Fibroblast of lung (primary cell): ENCODE data around the gene KCND3. TPM values are rescaled to one million over a fixed set of nuclear protein-coding genes. Genes with fewer than 3 reads are reported as not detected.

Experiments used
- DNase-seq, 2 donors: peaks; one replicate each; pipeline versions ENCODE4 v3.0.0 to v3.0.0-alpha.2; 2010; ENCODE audit warnings: low read depth in 2 of 2
- H2AFZ ChIP-seq: 2 replicates; pipeline ENCODE4 v1.5.1; 2012; ENCODE audit warnings: low read length, control low read depth, inconsistent platforms
- H3K27ac ChIP-seq: 2 replicates; pipeline ENCODE4 v1.5.1; 2011; ENCODE audit warnings: low read length, control low read depth; ENCODE audit not compliant: insufficient read depth
- H3K27me3 ChIP-seq: 2 replicates; pipeline ENCODE4 v1.5.1; 2011; ENCODE audit warnings: mild to moderate bottlenecking, low read length; ENCODE audit not compliant: control insufficient read depth, insufficient read depth
- H3K36me3 ChIP-seq: 2 replicates; pipeline ENCODE4 v1.5.1; 2011; ENCODE audit warnings: low read length; ENCODE audit not compliant: control insufficient read depth, insufficient read depth
- H3K4me1 ChIP-seq: 2 replicates; pipeline ENCODE4 v1.5.1; 2011; ENCODE audit warnings: low read length; ENCODE audit not compliant: control insufficient read depth, insufficient read depth; ENCODE audit errors: extremely low read depth
- H3K4me2 ChIP-seq: 2 replicates; pipeline ENCODE4 v1.5.1; 2011; ENCODE audit warnings: low read length, control low read depth; ENCODE audit not compliant: insufficient read depth; ENCODE audit errors: extremely low read depth
- H3K4me3 ChIP-seq, 4 experiments: fragments of 200-600 bp in 1 of 4; sonication (generic) in 1 of 4; replicated peaks in 1 of 4; 2 replicates each; pipeline ENCODE4 v1.5.1; 2011 to 2016; ENCODE audit warnings: low read length in 4 of 4, low read depth in 3 of 4, mild to moderate bottlenecking in 3 of 4, control low read depth in 2 of 4, inconsistent platforms in 1 of 4, mixed read lengths in 1 of 4; ENCODE audit not compliant: insufficient read depth in 1 of 4; ENCODE audit errors: control extremely low read depth in 1 of 4
- H3K79me2 ChIP-seq: 2 replicates; pipeline ENCODE4 v1.5.1; 2012; ENCODE audit warnings: mild to moderate bottlenecking, low read length, inconsistent platforms; ENCODE audit not compliant: control insufficient read depth, insufficient read depth
- H3K9ac ChIP-seq: 2 replicates; pipeline ENCODE4 v1.5.1; 2011; ENCODE audit warnings: mild to moderate bottlenecking, low read length, control low read depth; ENCODE audit not compliant: insufficient read depth
- H3K9me3 ChIP-seq: 2 replicates; pipeline ENCODE4 v1.5.1; 2012; ENCODE audit warnings: low read depth, low read length; ENCODE audit not compliant: control insufficient read depth, insufficient read depth
- H4K20me1 ChIP-seq: 2 replicates; pipeline ENCODE4 v1.5.1; 2011; ENCODE audit warnings: low read length; ENCODE audit not compliant: control insufficient read depth, insufficient read depth; ENCODE audit errors: extremely low read depth
- EZH2 ChIP-seq: IDR thresholded peaks from 2 replicates; pipeline ENCODE4 v1.5.1; 2012; ENCODE audit warnings: low read length, control low read depth, mild to moderate bottlenecking; ENCODE audit errors: missing control alignments
- polyA plus RNA-seq, 2 donors: library from polyadenylated mRNA; depleted of rRNA in 1 of 2; stranded (reverse) in 1 of 2; unstranded in 1 of 2; fragments of >200 nt; gene quantifications; 2 replicates each; pipeline ENCODE4 v1.2.1, GENCODE V29; 2011 to 2012; ENCODE audit warnings: missing spikeins in 1 of 2
- total RNA-seq: library from RNA; depleted of rRNA; stranded (reverse); fragments of >200 nt; gene quantifications from 2 replicates; pipeline ENCODE4 v1.2.1, GENCODE V29; 2014
- TF ChIP-seq, protein P1 (sequence below), 2 donors: IDR thresholded peaks in 1 of 2; conservative IDR thresholded peaks in 1 of 2; 1 replicate in 1 of 2; 2 replicates in 1 of 2; pipeline ENCODE4 v1.5.1; 2011 to 2012; ENCODE audit warnings: low read length in 2 of 2, control low read depth in 1 of 2, inconsistent platforms in 1 of 2, low read depth in 1 of 2, mild to moderate bottlenecking in 1 of 2

The KCND3 gene
- total and polyA plus RNA-seq, 2 donors (not counting 1 experiment from before 2014, with no cell fraction given): 0.66 to 9.3 TPM

GRCh38 chr1:111837393-111837792 is 152.1 kb downstream of the KCND3 start:
- no peaks in the 10 kb centered on the region for H3K27me3 ChIP-seq
- no peak overlapping the region for H3K27ac ChIP-seq
- TF ChIP-seq EZH2: no peak
- H4K20me1 ChIP-seq: no peaks in the 10 kb centered on the region
- no peaks in the 10 kb centered on the region for H3K79me2 ChIP-seq
- no peaks in the 10 kb centered on the region for H3K4me1 ChIP-seq
- no peak overlapping the region for H3K4me2 ChIP-seq
- H3K9me3 ChIP-seq: no peaks in the 10 kb centered on the region
- no peak overlapping the region for H3K9ac ChIP-seq
- DNase-seq: no peak
- no peak overlapping the region for H2AFZ ChIP-seq
- H3K36me3 ChIP-seq: no peaks in the 10 kb centered on the region
- H3K4me3 ChIP-seq: no peak overlapping the region

GRCh38 chr1:111836111-111836510 is 153.4 kb downstream of the KCND3 start:
- no peaks in the 10 kb centered on the region for H3K79me2 ChIP-seq
- H3K9me3 ChIP-seq: no peaks in the 10 kb centered on the region
- no peak overlapping the region for H3K4me2 ChIP-seq
- no peak for DNase-seq
- no peaks in the 10 kb centered on the region for H3K36me3 ChIP-seq
- H3K9ac ChIP-seq: no peak overlapping the region
- H2AFZ ChIP-seq: no peak overlapping the region
- no peak overlapping the region for H3K27ac ChIP-seq
- no peak for TF ChIP-seq EZH2
- TF ChIP-seq, protein P1, sequence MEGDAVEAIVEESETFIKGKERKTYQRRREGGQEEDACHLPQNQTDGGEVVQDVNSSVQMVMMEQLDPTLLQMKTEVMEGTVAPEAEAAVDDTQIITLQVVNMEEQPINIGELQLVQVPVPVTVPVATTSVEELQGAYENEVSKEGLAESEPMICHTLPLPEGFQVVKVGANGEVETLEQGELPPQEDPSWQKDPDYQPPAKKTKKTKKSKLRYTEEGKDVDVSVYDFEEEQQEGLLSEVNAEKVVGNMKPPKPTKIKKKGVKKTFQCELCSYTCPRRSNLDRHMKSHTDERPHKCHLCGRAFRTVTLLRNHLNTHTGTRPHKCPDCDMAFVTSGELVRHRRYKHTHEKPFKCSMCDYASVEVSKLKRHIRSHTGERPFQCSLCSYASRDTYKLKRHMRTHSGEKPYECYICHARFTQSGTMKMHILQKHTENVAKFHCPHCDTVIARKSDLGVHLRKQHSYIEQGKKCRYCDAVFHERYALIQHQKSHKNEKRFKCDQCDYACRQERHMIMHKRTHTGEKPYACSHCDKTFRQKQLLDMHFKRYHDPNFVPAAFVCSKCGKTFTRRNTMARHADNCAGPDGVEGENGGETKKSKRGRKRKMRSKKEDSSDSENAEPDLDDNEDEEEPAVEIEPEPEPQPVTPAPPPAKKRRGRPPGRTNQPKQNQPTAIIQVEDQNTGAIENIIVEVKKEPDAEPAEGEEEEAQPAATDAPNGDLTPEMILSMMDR (conservative IDR thresholded peaks at IDR 0.05 in 1 of 2, IDR thresholded peaks at IDR 0.05 in 1 of 2; ENCODE audit: low read depth in 1 of 2, low read length in 2 of 2): no peak
- no peak overlapping the region for H3K4me3 ChIP-seq
- H3K27me3 ChIP-seq: no peaks in the 10 kb centered on the region
- no peaks in the 10 kb centered on the region for H3K4me1 ChIP-seq
- no peaks in the 10 kb centered on the region for H4K20me1 ChIP-seq

GRCh38 chr1:111835514-111835913 is 154.0 kb downstream of the KCND3 start:
- H3K79me2 ChIP-seq: no peaks in the 10 kb centered on the region
- no peak overlapping the region for H3K9ac ChIP-seq
- no peak overlapping the region for H3K27ac ChIP-seq
- no peak overlapping the region for H2AFZ ChIP-seq
- no peaks in the 10 kb centered on the region for H3K4me1 ChIP-seq
- H3K9me3 ChIP-seq: no peaks in the 10 kb centered on the region
- DNase-seq: no peak
- TF ChIP-seq, protein P1 (conservative IDR thresholded peaks at IDR 0.05 in 1 of 2, IDR thresholded peaks at IDR 0.05 in 1 of 2; ENCODE audit: low read depth in 1 of 2, low read length in 2 of 2): no peak
- no peak for TF ChIP-seq EZH2
- no peak overlapping the region for H3K4me2 ChIP-seq
- no peaks in the 10 kb centered on the region for H3K36me3 ChIP-seq
- no peaks in the 10 kb centered on the region for H4K20me1 ChIP-seq
- no peaks in the 10 kb centered on the region for H3K27me3 ChIP-seq
- H3K4me3 ChIP-seq: no peak overlapping the region
